Caki2 (cell line): ENCODE data around the gene CCR5. TPM values are rescaled to one million over a fixed set of nuclear protein-coding genes. Genes with fewer than 3 reads are reported as not detected.
"Not testable (repeated sequence)": the region's sequence is repeated elsewhere in the genome, so short reads cannot be mapped to it uniquely, and the experiment has no call there.

Experiments
- DNase-seq: peaks from one replicate; pipeline ENCODE4 v3.0.0-alpha.2; 2015; ENCODE audit warnings: low read depth
- in situ Hi-C: cut with HindIII; loops from 2 replicates; pipeline ENCODE4 v1.10.0; 2016; ENCODE audit warnings: low sequenced_read_pairs, low pct_unique_long_range_greater_than_20kb, mixed read lengths
- total RNA-seq: library from RNA; depleted of rRNA; stranded (reverse); fragments of >200 nt; shearing (Covaris generic); gene quantifications from 2 replicates; pipeline ENCODE4 v1.2.3, GENCODE V29; 2014; ENCODE audit warnings: low replicate concordance

CCR5 gene
- total RNA-seq, 1 experiment from 2014 or later = not detected

DNA sequence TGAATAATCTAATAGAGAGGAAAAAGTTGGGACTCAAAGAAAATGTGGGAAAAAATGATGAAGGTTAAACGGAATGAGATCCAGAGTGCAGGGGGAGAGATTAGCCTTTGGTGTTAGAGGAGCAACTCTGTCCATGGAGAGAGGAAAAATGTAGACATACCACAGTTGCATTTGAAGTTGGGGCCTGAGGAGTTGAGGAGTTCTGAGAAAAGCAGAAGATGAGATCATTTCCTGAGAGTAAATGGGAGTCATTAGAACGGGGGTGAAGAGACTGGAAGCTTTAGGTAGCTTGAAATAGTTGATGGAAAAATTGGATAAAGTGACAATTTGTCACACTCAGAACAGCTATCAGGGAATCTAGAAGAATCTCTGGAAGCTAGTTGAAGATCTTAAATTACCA lies 28.8 kb downstream of the CCR5 start:
- DNase-seq = no peak
- in situ Hi-C loops = no loop called here

DNA sequence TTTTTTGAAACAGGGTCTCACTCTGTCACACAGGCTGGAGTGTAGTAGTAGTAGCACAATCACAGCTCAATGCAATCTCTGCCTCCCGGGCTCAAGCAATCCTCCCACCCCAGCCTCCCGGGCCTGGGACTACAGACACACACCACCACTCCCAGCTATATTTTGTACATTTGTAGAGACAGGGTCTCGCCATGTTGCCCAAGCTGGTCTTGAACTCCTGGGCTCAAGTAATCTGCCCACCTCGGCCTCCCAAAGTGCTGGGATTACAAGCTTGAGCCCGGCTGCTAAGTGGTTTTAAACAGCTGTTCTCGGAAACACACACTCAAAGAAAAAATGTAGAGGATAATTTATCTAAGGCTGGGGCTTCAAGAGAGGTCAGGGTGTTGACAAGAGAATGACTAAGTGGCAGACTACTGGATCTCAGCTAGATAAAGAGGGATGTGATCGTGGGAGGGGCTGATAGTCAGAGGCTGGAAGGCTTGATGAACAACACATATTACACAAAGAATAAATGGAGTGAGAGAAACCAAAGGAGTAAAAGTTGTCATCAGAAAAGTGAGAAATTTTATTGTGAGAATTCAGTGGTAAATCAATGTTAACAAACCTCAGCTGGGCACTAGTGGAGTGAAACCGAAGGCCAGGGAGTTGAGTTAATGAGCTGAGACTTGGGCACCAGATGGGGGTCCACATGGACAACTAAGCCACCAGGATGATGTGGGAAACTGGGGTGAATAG lies 29.4 kb downstream of the CCR5 start:
- no peak for DNase-seq
- in situ Hi-C loops = no loop called here

DNA sequence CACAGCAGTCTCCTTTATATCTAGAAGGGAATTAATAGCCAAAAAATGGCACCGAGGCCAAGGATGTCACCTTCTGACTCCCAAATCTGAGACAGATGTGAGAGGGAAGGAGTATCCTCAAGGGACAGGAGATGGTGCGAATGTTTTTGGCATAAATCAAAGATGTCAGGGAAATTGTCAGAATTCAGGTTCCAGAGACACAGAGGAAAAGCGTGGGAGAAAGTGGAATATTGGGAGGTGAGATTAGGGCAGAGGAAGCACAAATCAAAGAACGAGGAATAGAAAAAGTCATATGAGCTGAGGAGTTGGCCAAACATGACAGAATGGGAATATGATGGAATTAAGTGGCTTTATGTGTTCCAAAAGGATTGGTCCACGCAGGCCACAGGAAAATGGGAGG lies 30.1 kb downstream of the CCR5 start:
- no peak for DNase-seq
- in situ Hi-C loops = no loop called here

DNA sequence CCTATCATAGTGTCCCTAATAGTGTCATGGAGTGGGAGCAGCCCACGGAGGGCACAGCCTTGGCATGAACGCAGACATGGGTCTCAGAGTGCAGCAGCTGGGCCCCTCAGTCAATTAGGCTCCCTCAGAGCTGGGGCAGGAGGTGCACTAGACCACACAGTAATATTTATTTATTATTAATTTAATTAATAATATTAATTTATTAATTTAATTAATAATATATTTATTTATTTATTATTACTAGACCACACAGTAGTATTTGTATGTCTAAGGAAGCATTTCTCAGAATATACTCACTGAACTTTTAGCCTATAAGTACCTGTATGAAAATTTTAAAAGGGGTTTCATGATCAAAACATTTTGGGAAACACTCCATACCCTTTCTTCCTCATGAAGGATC lies 30.8 kb downstream of the CCR5 start:
- DNase-seq = no peak
- in situ Hi-C loops = no loop called here

DNA sequence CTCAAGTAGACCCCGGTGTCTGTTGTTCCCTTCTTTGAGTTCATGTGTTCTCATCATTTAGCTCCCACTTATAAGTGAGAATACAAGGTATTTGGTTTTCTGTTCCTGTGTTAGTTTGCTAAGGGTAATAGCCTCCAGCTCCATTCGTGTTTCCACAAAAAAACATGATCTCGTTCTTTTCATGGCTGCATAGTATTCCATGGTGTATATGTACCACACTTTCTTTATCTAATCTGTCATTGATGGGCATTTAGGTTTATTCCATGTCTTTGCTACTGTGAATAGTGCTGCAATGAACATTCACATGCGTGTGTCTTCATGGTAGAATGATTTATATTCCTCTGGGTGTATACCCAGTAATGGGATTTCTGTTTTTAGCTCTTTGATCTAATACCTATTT lies 32.2 kb downstream of the CCR5 start:
- in situ Hi-C loops, DNase-seq: not testable (repeated sequence)

DNA sequence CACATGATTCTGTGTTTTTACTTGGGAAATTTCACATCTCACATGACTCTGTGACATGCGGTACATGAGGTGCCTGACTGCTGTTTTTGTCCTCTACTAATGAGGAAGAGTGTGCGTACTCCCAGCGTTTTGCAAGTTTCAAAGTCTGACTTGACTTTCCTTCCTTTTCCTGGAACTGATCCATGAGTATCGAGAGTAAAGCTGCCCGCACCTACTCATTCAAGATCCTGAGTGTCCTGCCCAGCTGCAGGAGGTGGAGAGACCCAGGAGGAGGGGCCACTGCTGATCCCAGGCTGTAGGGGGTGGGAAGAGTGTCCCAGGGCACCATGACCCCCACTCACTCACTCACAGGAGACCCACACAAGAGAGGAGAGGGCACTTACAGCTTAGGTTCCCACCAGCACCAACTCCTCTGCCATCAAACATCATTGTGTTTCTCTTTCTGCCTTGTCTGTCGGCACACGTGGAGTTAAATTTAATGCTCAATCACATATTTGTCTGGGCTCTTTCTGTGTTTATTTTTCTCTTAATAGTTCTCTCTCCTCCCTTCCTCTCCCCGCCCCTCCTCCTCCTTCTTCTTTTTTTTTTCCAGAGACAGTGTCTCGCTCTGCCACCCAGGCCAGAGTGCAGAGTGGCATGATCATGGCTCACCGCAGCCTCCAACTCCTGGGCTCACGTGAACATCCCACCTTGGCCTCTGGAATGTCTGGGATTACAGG lies 34.7 kb downstream of the CCR5 start:
- in situ Hi-C loops = no loop called here
- DNase-seq = peak; percentile 58

DNA sequence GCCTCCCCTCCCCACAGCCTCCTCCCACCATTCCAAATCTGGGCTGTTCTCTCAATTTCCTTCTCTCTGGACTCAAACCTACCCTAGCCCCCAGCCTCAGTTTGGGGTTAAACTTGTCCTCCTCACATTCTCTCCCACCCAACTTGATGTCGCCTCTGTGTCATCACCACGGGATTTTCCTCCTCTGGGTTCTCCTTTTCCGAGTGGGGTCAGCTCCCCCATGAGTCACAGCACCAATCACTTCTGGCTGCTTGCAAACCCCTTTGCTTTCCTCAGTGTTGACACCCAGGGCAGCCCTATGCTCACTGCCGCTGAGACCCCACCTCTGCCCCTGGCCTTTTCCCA lies 35.7 kb downstream of the CCR5 start:
- in situ Hi-C loops = no loop called here
- DNase-seq = no peak

DNA sequence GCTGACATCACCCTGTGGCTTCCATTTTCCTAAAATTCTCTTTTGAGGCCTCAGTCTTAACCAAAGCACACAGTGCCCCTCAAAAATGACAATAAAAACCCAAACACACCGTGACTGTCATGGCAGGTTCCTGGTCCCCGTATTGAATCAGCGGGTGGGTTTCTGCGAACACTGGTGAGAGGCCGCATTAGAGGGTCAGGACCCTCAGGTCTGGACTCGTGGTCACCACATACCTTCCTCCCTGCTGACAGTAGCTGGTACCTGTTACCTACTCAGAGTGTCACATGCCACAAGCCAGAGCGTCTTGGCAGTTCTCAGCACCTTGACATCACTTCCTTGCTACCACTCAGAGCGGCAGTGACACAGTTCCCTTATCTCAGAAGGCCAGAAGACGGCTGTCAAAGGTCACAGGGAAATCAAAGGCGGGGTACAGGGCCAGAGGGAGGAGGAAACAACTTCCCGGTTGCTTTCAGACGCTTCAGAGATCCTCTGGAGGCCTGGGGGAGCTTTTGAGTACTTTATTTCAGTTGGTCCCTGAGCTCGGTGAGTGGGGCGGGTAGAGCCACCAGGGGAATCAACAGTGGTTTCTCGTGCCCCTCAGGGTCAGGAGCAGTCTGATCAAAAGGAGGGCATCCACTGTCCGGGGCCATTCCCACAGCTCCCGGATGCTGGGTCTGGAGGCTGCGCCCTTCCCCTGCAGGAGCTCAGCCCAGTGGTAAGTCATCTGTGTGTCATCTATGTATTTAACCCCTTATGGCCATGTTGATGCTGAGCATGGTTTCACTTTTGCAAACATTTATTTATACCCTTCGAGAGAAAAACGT lies 36.3 kb downstream of the CCR5 start, which contains the start of the genes CCR5AS and CCRL2:
Gene CCR5AS, minus strand, starts transcription at position 279 of the 824 bp plus-strand sequence.
Gene CCRL2, plus strand, starts transcription at position 472 of the 824 bp plus-strand sequence. CDS start 821 bp downstream, outside the sequence.
- in situ Hi-C loops = no loop called here
- DNase-seq = no peak

DNA sequence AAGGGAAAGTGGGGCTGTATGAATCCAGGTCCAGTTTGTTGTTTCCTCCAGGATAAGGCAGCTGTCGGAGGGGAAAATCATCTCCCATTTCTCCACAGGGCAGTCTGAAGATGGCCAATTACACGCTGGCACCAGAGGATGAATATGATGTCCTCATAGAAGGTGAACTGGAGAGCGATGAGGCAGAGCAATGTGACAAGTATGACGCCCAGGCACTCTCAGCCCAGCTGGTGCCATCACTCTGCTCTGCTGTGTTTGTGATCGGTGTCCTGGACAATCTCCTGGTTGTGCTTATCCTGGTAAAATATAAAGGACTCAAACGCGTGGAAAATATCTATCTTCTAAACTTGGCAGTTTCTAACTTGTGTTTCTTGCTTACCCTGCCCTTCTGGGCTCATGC lies 37.2 kb downstream of the CCR5 start:
- no peak for DNase-seq
- in situ Hi-C loops = no loop called here

DNA sequence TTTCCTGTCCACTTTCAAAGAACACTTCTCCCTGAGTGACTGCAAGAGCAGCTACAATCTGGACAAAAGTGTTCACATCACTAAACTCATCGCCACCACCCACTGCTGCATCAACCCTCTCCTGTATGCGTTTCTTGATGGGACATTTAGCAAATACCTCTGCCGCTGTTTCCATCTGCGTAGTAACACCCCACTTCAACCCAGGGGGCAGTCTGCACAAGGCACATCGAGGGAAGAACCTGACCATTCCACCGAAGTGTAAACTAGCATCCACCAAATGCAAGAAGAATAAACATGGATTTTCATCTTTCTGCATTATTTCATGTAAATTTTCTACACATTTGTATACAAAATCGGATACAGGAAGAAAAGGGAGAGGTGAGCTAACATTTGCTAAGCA lies 38.1 kb downstream of the CCR5 start:
- DNase-seq = no peak
- in situ Hi-C loops = no loop called here

DNA sequence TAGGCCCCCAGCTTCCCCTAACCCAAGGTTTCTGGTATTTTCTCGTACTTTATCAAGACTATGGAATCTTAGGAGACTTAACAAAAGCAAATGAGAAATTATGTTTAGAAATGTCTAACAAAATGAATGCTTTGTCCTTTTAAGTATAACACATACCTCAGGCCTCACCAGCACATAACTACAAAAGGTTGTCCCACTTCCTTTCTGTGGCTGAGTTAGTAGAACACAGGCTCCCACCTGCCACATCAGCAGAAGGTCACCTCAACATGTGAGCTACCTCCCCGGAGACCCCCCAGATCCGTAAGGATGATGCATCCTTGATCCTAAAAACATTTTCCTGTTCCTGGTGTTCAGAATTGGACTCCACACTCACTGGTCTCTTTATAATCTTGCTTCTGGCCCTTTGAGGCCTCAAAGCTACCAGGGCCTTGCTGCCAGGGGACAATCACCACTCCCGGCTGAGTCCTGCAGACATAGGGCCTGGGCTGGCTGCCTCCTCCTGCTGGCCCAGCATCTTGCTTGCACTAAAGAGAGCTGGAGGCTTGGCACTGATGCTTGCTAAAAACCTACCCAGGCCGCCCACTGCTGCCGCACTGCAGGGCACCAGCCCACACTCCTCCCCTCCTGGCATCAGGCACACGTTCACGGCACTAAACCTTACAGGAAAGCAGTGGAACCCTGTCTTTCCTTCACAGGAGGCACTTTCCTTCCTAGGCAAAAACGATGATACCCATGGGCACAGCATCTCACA lies 39.2 kb downstream of the CCR5 start:
- DNase-seq = no peak
- in situ Hi-C loops = no loop called here

DNA sequence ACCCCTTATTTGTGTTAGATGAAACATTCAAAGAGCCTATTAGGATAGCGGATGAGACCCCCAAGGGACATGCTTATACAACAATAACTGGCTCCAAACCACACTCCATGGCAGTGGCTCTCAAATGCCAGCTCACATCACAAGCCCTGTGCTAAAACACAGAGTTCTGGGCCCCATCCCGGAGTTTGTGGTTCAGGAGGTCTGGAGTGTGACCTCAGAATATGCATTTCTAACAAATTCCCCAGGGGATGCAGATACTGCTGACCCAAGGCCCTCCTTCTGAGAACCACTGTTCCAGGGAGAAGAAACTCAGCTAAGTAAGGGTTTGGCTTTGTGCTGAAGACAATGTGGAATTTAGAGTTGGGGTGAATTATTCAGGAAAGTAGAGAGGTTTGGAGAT lies 39.9 kb downstream of the CCR5 start:
- DNase-seq = no peak
- in situ Hi-C loops = no loop called here

DNA sequence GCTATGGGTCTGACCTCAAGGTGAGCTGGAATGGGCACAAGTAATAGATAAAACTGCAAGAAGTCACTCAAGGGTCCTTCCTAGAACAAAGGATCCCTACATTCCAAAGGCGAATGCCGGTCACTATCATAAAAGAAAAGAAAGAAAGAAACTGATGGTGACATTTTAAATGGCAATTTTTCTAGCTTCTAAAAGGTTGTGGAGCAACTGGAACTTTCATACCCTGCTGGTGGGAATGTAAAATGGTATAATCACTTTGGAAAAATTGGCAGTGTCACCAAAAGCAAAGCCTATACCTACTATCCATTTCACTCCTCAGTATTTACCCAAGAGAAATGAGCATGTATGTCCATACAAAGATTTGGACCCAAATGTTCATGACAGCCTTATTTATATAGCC lies 40.5 kb downstream of the CCR5 start:
- in situ Hi-C loops = no loop called here
- DNase-seq = no peak

DNA sequence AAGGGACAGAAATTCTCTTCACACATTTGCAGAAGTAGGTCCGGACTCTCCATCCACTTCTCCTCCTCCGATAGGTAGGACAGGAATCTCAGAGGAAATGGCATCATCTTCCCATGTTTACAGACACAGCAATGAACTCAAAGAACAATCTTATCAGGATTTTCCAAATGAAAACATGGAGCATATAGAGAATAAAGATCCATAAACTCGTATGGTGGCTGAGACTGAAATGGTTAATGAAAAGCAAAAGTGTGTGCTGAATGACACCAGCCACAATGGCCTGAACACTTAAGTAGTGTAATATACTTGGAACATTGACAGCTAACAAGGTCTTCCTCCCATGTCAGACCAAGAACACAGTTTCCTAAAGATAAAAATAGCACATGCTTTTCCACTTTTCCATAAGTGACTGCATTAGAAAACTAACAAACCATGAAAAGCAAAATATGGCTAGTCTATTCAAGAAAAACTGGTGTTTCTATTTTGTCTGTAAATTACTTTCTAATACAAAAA lies 42.1 kb downstream of the CCR5 start:
- in situ Hi-C loops = no loop called here
- DNase-seq = no peak

DNA sequence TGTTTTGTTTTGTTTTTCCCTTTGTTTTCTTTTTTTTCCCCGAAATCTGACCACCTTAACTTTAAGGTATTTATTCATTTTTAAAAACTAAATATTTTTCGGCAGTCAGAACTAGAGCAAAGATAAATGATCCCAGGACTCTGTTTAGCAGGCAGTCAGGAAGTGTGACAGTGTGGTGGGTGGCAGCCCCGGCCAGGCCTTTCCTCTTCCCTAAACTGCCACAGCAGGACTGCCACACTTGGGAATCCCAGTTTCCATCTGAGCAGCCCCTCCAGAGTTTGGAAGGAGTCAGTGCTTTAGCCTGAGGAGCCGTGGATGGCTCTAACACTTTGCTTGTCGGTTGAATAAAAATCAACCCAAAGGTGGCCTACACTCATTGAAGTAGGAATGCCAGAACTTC lies 43.2 kb downstream of the CCR5 start:
- DNase-seq = no peak
- in situ Hi-C loops = no loop called here

DNA sequence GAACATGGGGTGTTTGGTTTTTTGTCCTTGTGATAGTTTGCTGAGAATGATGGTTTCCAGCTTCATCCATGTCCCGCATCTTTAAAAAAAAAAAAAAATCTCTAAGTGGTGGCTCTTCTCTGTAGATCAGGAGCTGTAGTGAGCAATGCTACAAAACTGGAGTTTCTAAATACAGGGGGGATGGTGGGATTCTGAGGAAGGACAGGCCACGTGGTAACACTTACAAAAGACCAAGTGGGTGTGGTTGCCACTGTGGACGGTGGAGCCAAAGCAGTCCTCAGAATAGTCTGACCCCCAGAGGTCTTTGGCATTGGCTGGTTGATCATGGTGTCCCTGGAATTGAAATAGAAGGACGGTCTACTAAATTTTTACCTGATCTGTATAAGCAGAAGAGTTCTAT lies 44.0 kb downstream of the CCR5 start:
- in situ Hi-C loops = no loop called here
- DNase-seq = no peak

DNA sequence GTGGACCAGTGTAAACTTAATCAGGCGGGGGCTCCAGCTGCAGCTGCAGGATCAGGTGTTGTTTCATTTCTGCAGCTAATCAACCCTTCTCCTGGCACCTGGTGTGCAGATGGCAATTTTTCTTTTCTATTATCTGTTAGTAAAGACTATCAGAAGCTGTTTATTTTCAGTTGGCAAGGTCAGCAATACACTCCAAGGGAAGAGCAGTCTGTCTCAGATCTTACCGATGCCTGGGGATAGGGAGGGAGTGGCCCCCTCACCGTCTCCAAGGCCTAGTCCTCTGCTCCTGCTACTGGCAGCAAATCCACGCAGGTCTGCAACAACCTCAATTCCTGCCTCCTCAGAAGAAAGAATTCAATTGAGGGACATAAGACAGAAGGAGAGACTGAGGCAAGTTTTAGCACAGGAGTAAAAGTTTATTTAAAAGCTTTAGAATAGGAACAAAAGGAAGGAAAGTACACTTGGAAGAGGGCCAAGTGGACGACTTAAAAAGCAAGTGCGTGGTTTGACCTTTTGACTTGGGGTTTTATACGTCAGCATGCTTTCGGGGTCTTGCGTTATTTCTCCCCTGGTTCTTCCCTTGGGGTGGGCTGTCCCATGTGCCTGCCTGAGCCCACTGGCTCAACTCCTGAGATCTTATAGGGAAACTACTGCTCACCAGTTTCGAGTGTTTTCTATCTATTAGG lies 45.5 kb downstream of the CCR5 start:
- in situ Hi-C loops = no loop called here
- DNase-seq = no peak
